Endodermal cell (in vitro differentiated cells): ENCODE data around the gene TAB2. TPM values are rescaled to one million over a fixed set of nuclear protein-coding genes. Genes with fewer than 3 reads are reported as not detected.
"Not testable (repeated sequence)": the region's sequence is repeated elsewhere in the genome, so short reads cannot be mapped to it uniquely, and the experiment has no call there.

Source experiments
- DNase-seq: peaks from one replicate; pipeline ENCODE4 v3.0.0-alpha.2; 2017
- H3K27ac ChIP-seq: 2 replicates; pipeline ENCODE4 v1.5.1; 2013; ENCODE audit warnings: mild to moderate bottlenecking, low read depth, low read length, moderate library complexity
- H3K27me3 ChIP-seq: 2 replicates; pipeline ENCODE4 v1.6.1; 2013; ENCODE audit warnings: mild to moderate bottlenecking, low read length, moderate library complexity; ENCODE audit not compliant: insufficient read depth, control insufficient read depth, poor library complexity, severe bottlenecking
- H3K36me3 ChIP-seq: 2 replicates; pipeline ENCODE4 v1.7.0; 2013; ENCODE audit warnings: mild to moderate bottlenecking, low read length, moderate library complexity; ENCODE audit not compliant: control insufficient read depth, insufficient read depth
- H3K4me1 ChIP-seq: one replicate; pipeline ENCODE4 v1.7.0; 2013; ENCODE audit warnings: low read length; ENCODE audit not compliant: control insufficient read depth, insufficient read depth
- H3K4me3 ChIP-seq: 2 replicates; pipeline ENCODE4 v1.5.1; 2013; ENCODE audit warnings: mild to moderate bottlenecking, low read length, moderate library complexity
- H3K9ac ChIP-seq: 2 replicates; pipeline ENCODE4 v1.6.1; 2013; ENCODE audit warnings: mild to moderate bottlenecking, low read length, moderate library complexity; ENCODE audit not compliant: poor library complexity, severe bottlenecking; ENCODE audit errors: extremely low read depth
- H3K9me3 ChIP-seq: 2 replicates; pipeline ENCODE4 v1.6.1; 2013; ENCODE audit warnings: mild to moderate bottlenecking, low read length, moderate library complexity; ENCODE audit not compliant: control insufficient read depth
- H3K27ac Mint-ChIP-seq: 2 replicates; pipeline ENCODE4 v1.8.0; 2020; ENCODE audit warnings: mixed read lengths
- H3K27me3 Mint-ChIP-seq: 2 replicates; pipeline ENCODE4 v1.8.0; 2021; ENCODE audit warnings: mild to moderate bottlenecking, mixed read lengths; ENCODE audit not compliant: insufficient read depth
- H3K36me3 Mint-ChIP-seq: 2 replicates; pipeline ENCODE4 v1.8.0; 2020; ENCODE audit warnings: low read depth, mixed read lengths
- H3K4me1 Mint-ChIP-seq: 2 replicates; pipeline ENCODE4 v1.8.0; 2020; ENCODE audit warnings: mixed read lengths
- H3K4me3 Mint-ChIP-seq: 2 replicates; pipeline ENCODE4 v1.8.0; 2020; ENCODE audit warnings: mild to moderate bottlenecking, moderate library complexity, mixed read lengths
- H3K9me3 Mint-ChIP-seq: 2 replicates; pipeline ENCODE4 v1.8.0; 2020; ENCODE audit warnings: mild to moderate bottlenecking, mixed read lengths
- WGBS, 2 experiments: methylation state at CpG; one replicate each; pipeline versions ENCODE4 v1.1.5 to v1.1.7; 2013; ENCODE audit warnings: missing lambda C conversion rate in 2 of 2, mixed read lengths in 1 of 2; ENCODE audit not compliant: insufficient coverage in 1 of 2, insufficient read length in 1 of 2; 5-methylcytosine and 5-hydroxymethylcytosine counted together
- total RNA-seq, 2 donors: library from RNA; stranded (reverse); fragmentation: NEBNext Ultra II Directional in 1 of 2; extraction: Animal tissue kit (Norgen Biotek cat#: 25700) in 1 of 2; gene quantifications; 2 replicates in 1 of 2; 3 replicates in 1 of 2; pipeline ENCODE4 v1.2.1, GENCODE V29; 2021
- TF ChIP-seq, protein P1 (sequence below): fragments of 200-600 bp; sonication (generic); conservative IDR thresholded peaks from 2 replicates; pipeline ENCODE4 v1.5.0; 2021; ENCODE audit warnings: antibody characterized with exemption, mild to moderate bottlenecking

The TAB2 gene
- total RNA-seq, 2 donors from 2014 or later, result 51.1 to 54.8 TPM

DNA sequence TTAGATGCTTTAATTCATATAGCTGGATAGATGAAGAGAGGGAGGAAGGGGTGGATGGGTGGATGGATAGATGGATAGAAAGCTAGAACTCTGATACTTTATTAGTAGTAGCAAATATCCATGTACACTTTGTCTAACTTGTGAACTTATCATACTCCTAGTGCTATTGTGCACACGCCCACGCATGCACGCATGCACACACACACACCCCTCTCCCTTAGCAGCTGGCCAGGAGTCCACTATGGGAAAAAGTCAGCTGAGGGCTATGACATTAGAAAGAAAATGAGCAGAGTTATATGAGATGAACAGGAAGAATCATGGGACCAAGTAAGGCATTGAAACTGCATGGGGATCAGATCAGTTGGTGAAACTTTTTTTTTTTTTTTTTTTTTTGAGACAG is 28.6 kb downstream of the TAB2 start:
- TF ChIP-seq, protein P1, sequence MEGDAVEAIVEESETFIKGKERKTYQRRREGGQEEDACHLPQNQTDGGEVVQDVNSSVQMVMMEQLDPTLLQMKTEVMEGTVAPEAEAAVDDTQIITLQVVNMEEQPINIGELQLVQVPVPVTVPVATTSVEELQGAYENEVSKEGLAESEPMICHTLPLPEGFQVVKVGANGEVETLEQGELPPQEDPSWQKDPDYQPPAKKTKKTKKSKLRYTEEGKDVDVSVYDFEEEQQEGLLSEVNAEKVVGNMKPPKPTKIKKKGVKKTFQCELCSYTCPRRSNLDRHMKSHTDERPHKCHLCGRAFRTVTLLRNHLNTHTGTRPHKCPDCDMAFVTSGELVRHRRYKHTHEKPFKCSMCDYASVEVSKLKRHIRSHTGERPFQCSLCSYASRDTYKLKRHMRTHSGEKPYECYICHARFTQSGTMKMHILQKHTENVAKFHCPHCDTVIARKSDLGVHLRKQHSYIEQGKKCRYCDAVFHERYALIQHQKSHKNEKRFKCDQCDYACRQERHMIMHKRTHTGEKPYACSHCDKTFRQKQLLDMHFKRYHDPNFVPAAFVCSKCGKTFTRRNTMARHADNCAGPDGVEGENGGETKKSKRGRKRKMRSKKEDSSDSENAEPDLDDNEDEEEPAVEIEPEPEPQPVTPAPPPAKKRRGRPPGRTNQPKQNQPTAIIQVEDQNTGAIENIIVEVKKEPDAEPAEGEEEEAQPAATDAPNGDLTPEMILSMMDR, result no peak
- Histone ChIP-seq H3K27me3 (no peaks in the 10 kb centered on the region), H3K4me1 (no peaks in the 10 kb centered on the region), H3K4me3 (no peak overlapping the region), H3K9ac (no peak overlapping the region), H3K27ac (no peak overlapping the region), H3K9me3 (no peaks in the 10 kb centered on the region), H3K36me3 (peaks cover 15% of the 10 kb centered on the region)
- 95% methylated on average over 3 of the region's 3 CpGs; no CpG with 5 or more reads in 1 of the 2 experiments for WGBS, 2 experiments
- no peak for DNase-seq
- Mint-ChIP-seq H3K4me1 (peaks cover 1% of the 10 kb centered on the region), H3K36me3 (peaks cover 10% of the 10 kb centered on the region), H3K4me3 (no peak overlapping the region), H3K27ac (no peak overlapping the region), H3K27me3 (no peaks in the 10 kb centered on the region), H3K9me3 (no peaks in the 10 kb centered on the region)

DNA sequence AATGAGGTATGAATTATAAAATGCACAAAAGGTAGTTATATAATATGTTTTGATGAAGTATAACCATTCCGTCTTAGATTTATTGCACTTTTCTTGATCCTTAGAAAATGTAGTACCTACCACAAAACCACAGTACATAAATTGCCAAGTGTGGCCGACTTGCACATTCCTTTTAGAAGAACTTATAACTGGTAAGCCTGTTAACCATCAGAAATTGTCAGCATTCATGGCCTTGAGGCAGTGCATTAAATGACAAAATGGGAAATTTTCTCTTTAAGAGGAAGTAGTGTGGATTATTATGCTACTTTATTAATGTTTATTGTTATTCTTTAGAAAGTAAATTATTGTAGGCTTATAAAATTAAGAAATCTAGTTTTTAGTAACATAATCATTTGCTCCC is 29.6 kb downstream of the TAB2 start:
- no peak overlapping the region for H3K9ac ChIP-seq
- TF ChIP-seq, protein P1, result no peak
- H3K27ac ChIP-seq, result no peak overlapping the region

DNA sequence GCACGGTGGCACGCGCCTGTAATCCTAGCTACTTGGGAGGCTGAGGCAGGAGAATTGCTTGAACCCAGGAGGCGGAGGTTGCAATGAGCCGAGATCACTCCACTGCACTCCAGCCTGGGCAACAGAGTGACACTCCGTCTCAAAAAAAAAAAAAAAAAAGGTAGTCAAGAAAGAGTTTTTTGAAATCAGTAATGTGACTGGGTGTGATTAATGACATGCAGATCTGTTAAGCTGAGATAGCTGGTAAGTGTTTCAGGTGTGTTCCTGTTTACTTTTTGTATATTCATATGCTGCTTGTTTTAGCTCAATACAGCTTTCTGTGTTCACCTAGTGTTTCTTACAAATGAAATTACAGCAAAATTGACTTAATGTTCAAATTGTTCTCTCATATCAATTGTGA is 31.8 kb downstream of the TAB2 start:
- H3K4me1 Mint-ChIP-seq, result peaks cover 11% of the 10 kb centered on the region
- not testable (repeated sequence) for H3K9me3 ChIP-seq, H3K27ac ChIP-seq, H3K36me3 ChIP-seq, H3K9me3 Mint-ChIP-seq, H3K4me3 Mint-ChIP-seq, H3K27me3 ChIP-seq, H3K4me3 ChIP-seq, DNase-seq, H3K27me3 Mint-ChIP-seq, H3K27ac Mint-ChIP-seq, H3K4me1 ChIP-seq, H3K36me3 Mint-ChIP-seq, H3K9ac ChIP-seq
- WGBS, 2 experiments, result 94 to 100% methylated on average over 6 of the region's 6 CpGs

More for the DNA sequence above, 29.6 kb downstream of the TAB2 start:
- Mint-ChIP-seq H3K4me3 (no peak overlapping the region), H3K4me1 (peaks cover 2% of the 10 kb centered on the region), H3K27ac (no peak overlapping the region), H3K27me3 (no peaks in the 10 kb centered on the region), H3K9me3 (no peaks in the 10 kb centered on the region), H3K36me3 (peaks cover 10% of the 10 kb centered on the region)
- WGBS, 2 experiments, result 96 to 100% methylated on average over 1 to 2 of the region's 2 CpGs
- H3K4me3 ChIP-seq, result no peak overlapping the region
- no peaks in the 10 kb centered on the region for H3K27me3 ChIP-seq
- peaks cover 15% of the 10 kb centered on the region for H3K36me3 ChIP-seq
- H3K4me1 ChIP-seq, result no peaks in the 10 kb centered on the region
- DNase-seq, result no peak
- no peaks in the 10 kb centered on the region for H3K9me3 ChIP-seq

DNA sequence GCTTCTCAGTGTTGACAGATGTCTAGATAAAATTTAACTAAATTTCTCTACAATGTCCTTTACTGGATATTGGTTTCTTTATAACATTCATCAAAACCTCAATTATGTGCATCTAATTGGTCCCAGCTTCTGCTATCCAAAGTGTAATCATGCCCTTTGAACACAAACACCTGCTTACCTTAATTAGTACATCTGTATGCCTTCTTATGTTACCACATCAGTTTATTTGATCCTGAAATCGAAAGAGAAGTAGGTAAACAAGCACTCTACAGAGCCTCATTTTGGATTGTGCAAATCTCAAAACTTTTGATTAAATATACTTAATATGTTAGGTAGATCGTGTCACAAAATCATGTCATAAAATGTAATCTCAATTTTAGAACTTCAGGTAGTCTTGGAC is 36.5 kb downstream of the TAB2 start:
- peaks cover 5% of the 10 kb centered on the region for H3K4me1 ChIP-seq
- Mint-ChIP-seq H3K4me1 (peaks cover 11% of the 10 kb centered on the region), H3K27ac (no peak overlapping the region), H3K36me3 (peaks cover 5% of the 10 kb centered on the region), H3K4me3 (no peak overlapping the region), H3K9me3 (no peaks in the 10 kb centered on the region), H3K27me3 (no peaks in the 10 kb centered on the region)
- H3K9me3 ChIP-seq, result no peaks in the 10 kb centered on the region
- H3K36me3 ChIP-seq, result peaks cover 9% of the 10 kb centered on the region
- H3K27ac ChIP-seq, result no peak overlapping the region
- no peaks in the 10 kb centered on the region for H3K27me3 ChIP-seq
- TF ChIP-seq, protein P1, result no peak
- no peak for DNase-seq
- H3K9ac ChIP-seq, result no peak overlapping the region
- H3K4me3 ChIP-seq, result no peak overlapping the region
- WGBS, 2 experiments, result 100% methylated on average over 2 of the region's 2 CpGs; no CpG with 5 or more reads in 1 of the 2 experiments
